GM23248 (cell line): Measurements from ENCODE around the gene FAM171A1.

Experiments used
- EZH2 ChIP-seq: fragments of 200-600 bp; sonication (generic); IDR thresholded peaks from 2 replicates; pipeline ENCODE4 v1.6.1; 2018; ENCODE audit warnings: antibody characterized with exemption, mild to moderate bottlenecking; ENCODE audit not compliant: insufficient read depth, poor library complexity, severe bottlenecking
- EZH2phosphoT487 ChIP-seq: fragments of 200-600 bp; sonication (generic); IDR thresholded peaks from 2 replicates; pipeline ENCODE4 v1.6.1; 2018; ENCODE audit warnings: antibody characterized with exemption, moderate library complexity, mild to moderate bottlenecking, low read depth; ENCODE audit not compliant: insufficient read depth

GRCh38 chr10:15367296-15368085, 3.6 kb downstream of the FAM171A1 start:
- no peak for TF ChIP-seq EZH2
- TF ChIP-seq EZH2phosphoT487: no peak
